H1 (cell line): ENCODE results near the gene DEAF1. TPM values are rescaled to one million over a fixed set of nuclear protein-coding genes. Genes with fewer than 3 reads are reported as not detected.

Experiments
- CTCF ChIA-PET: fragments of 300-600 bp; sonication (Branson Sonifier 250); formaldehyde crosslinking; loops from one replicate; lab custom pipeline; 2021; ENCODE audit not compliant: partially characterized antibody; lab: Charles Lee
- POLR2A ChIA-PET: fragments of 300-600 bp; sonication (Branson Sonifier 250); formaldehyde crosslinking; loops from one replicate; lab custom pipeline; 2021; ENCODE audit warnings: inconsistent platforms; ENCODE audit not compliant: partially characterized antibody; lab: Charles Lee
- DNase-seq, 2 experiments: peaks; one replicate each; pipeline versions ENCODE4 v3.0.0 to v3.0.0-alpha.2; 2010 to 2022; ENCODE audit warnings: low spot score in 2 of 2, low read depth in 1 of 2, mixed read lengths in 1 of 2
- FAIRE-seq: peaks from 2 replicates; lab custom pipeline; 2011; peaks lifted over from hg19 to GRCh38; lab: Jason Lieb, UNC
- H2AFZ ChIP-seq: 2 replicates; pipeline ENCODE4 v1.8.1; 2012; ENCODE audit warnings: low read length, inconsistent platforms
- H2AK5ac ChIP-seq: 2 replicates; pipeline ENCODE4 v1.6.1; 2013; ENCODE audit warnings: low read depth, low read length
- H2BK120ac ChIP-seq: replicated peaks from 2 replicates; pipeline ENCODE3; 2013; ENCODE audit warnings: low read depth, low read length, inconsistent platforms
- H2BK12ac ChIP-seq: 2 replicates; pipeline ENCODE4 v1.6.1; 2013; ENCODE audit warnings: low read depth, low read length
- H2BK15ac ChIP-seq: 2 replicates; pipeline ENCODE4 v1.6.1; 2013; ENCODE audit warnings: low read length
- H2BK20ac ChIP-seq: 2 replicates; pipeline ENCODE4 v1.6.1; 2013; ENCODE audit warnings: low read length
- H2BK5ac ChIP-seq: 2 replicates; pipeline ENCODE4 v1.6.1; 2013; ENCODE audit warnings: low read depth, low read length
- H3K14ac ChIP-seq: 2 replicates; pipeline ENCODE4 v1.6.1; 2013; ENCODE audit warnings: inconsistent platforms; ENCODE audit not compliant: insufficient read length
- H3K18ac ChIP-seq: 2 replicates; pipeline ENCODE4 v1.6.1; 2013; ENCODE audit warnings: low read length; ENCODE audit errors: extremely low read depth
- H3K23ac ChIP-seq: 2 replicates; pipeline ENCODE4 v1.6.1; 2013; ENCODE audit warnings: inconsistent platforms; ENCODE audit not compliant: insufficient read length
- H3K23me2 ChIP-seq: 2 replicates; pipeline ENCODE4 v1.6.1; 2013; ENCODE audit warnings: low read depth, low read length
- H3K27ac ChIP-seq: 2 replicates; pipeline ENCODE4 v1.6.1; 2011; ENCODE audit warnings: low read depth, low read length, inconsistent platforms
- H3K27me3 ChIP-seq, 4 experiments: replicated peaks in 1 of 4; 1 replicate in 1 of 4; 2 replicates in 3 of 4; pipeline versions ENCODE4 v1.6.1 to v1.8.1; 2011 to 2013; ENCODE audit warnings: low read length in 3 of 4, mild to moderate bottlenecking in 3 of 4, inconsistent platforms in 2 of 4, mixed read lengths in 2 of 4, moderate library complexity in 1 of 4; ENCODE audit not compliant: control insufficient read depth in 3 of 4, insufficient read depth in 3 of 4; ENCODE audit errors: extremely low read depth in 1 of 4
- H3K36me3 ChIP-seq, 4 experiments: 2 replicates each; pipeline versions ENCODE4 v1.6.1 to v1.8.1; 2011 to 2013; ENCODE audit warnings: mild to moderate bottlenecking in 4 of 4, low read length in 3 of 4, moderate library complexity in 2 of 4, control low read depth in 1 of 4, inconsistent platforms in 1 of 4; ENCODE audit not compliant: insufficient read depth in 4 of 4, control insufficient read depth in 2 of 4
- H3K4ac ChIP-seq: replicated peaks from 2 replicates; pipeline ENCODE3; 2013; ENCODE audit warnings: low read length, low read depth, mixed read lengths, inconsistent platforms; ENCODE audit not compliant: insufficient read length
- H3K4me1 ChIP-seq, 4 experiments: replicated peaks in 1 of 4; 1 replicate in 1 of 4; 2 replicates in 3 of 4; pipeline versions ENCODE4 v1.6.1 to v1.8.1; 2011 to 2013; ENCODE audit warnings: low read length in 3 of 4, inconsistent platforms in 2 of 4, mixed read lengths in 1 of 4; ENCODE audit not compliant: insufficient read depth in 4 of 4, control insufficient read depth in 3 of 4
- H3K4me2 ChIP-seq, 2 experiments: 2 replicates each; pipeline versions ENCODE4 v1.6.1 to v1.8.1; 2011 to 2013; ENCODE audit warnings: low read depth in 2 of 2, low read length in 2 of 2, control low read depth in 1 of 2, inconsistent platforms in 1 of 2, mild to moderate bottlenecking in 1 of 2; ENCODE audit not compliant: insufficient read depth in 1 of 2
- H3K4me3 ChIP-seq, 4 experiments: fragments of 200-600, 300-600 bp in 1 of 4; sonication (generic), shearing (Covaris generic), sonication (Bioruptor Twin) in 1 of 4; 2 replicates each; pipeline versions ENCODE4 v1.5.1 to v1.8.1; 2011 to 2016; ENCODE audit warnings: low read length in 4 of 4, low read depth in 3 of 4, control low read depth in 2 of 4, inconsistent platforms in 2 of 4, mild to moderate bottlenecking in 2 of 4, mixed read lengths in 1 of 4, moderate library complexity in 1 of 4; ENCODE audit not compliant: insufficient read depth in 2 of 4; ENCODE audit errors: extremely low read depth in 1 of 4
- H3K56ac ChIP-seq: replicated peaks from 2 replicates; pipeline ENCODE3; 2013; ENCODE audit warnings: low read depth, mild to moderate bottlenecking, mixed read lengths, low read length, inconsistent platforms; ENCODE audit not compliant: insufficient read length
- H3K79me1 ChIP-seq: 2 replicates; pipeline ENCODE4 v1.6.1; 2013; ENCODE audit warnings: low read depth, low read length, control low read depth
- H3K79me2 ChIP-seq, 2 experiments: 2 replicates each; pipeline versions ENCODE4 v1.6.1 to v1.8.1; 2012 to 2013; ENCODE audit warnings: low read length in 2 of 2, mild to moderate bottlenecking in 2 of 2, inconsistent platforms in 1 of 2; ENCODE audit not compliant: insufficient read depth in 2 of 2, control insufficient read depth in 1 of 2
- H3K9ac ChIP-seq, 4 experiments: replicated peaks in 1 of 4; 1 replicate in 1 of 4; 2 replicates in 3 of 4; pipeline versions ENCODE4 v1.6.1 to v1.8.1; 2011 to 2013; ENCODE audit warnings: low read depth in 3 of 4, low read length in 3 of 4, control low read depth in 2 of 4, mild to moderate bottlenecking in 2 of 4, moderate library complexity in 2 of 4, inconsistent platforms in 1 of 4; ENCODE audit errors: extremely low read depth in 1 of 4
- H3K9me3 ChIP-seq, 2 experiments: 2 replicates each; pipeline versions ENCODE4 v1.6.1 to v1.8.1; 2012 to 2013; ENCODE audit warnings: mild to moderate bottlenecking in 2 of 2, moderate library complexity in 2 of 2, control low read depth in 1 of 2, inconsistent platforms in 1 of 2, low read depth in 1 of 2, low read length in 1 of 2, mixed read lengths in 1 of 2; ENCODE audit not compliant: insufficient read depth in 2 of 2
- H4K20me1 ChIP-seq, 2 experiments: replicated peaks in 1 of 2; 2 replicates each; pipeline versions ENCODE3 to v1.8.1; 2011 to 2013; ENCODE audit warnings: inconsistent platforms in 2 of 2, low read length in 2 of 2, mild to moderate bottlenecking in 1 of 2; ENCODE audit not compliant: insufficient read depth in 2 of 2, control insufficient read depth in 1 of 2
- H4K5ac ChIP-seq: 2 replicates; pipeline ENCODE4 v1.6.1; 2013; ENCODE audit warnings: low read length, low read depth, mixed read lengths, inconsistent platforms; ENCODE audit not compliant: insufficient read length
- H4K8ac ChIP-seq: 2 replicates; pipeline ENCODE4 v1.8.0; 2013; ENCODE audit warnings: mild to moderate bottlenecking, moderate library complexity, low read length, inconsistent platforms; ENCODE audit not compliant: insufficient read depth; ENCODE audit errors: extremely low read depth
- H4K91ac ChIP-seq: replicated peaks from 2 replicates; pipeline ENCODE3; 2013; ENCODE audit warnings: low read length, mixed read lengths, inconsistent platforms; ENCODE audit not compliant: insufficient read length
- BCL11A ChIP-seq, 2 experiments: IDR thresholded peaks; one replicate each; pipeline ENCODE4 v1.6.1; 2011; ENCODE audit warnings: low read depth in 2 of 2, low read length in 2 of 2, mild to moderate bottlenecking in 2 of 2
- BRCA1 ChIP-seq: IDR thresholded peaks from 2 replicates; pipeline ENCODE4 v1.6.1; 2012; ENCODE audit warnings: low read depth, low read length, improper control_type of control experiment
- USF2 ChIP-seq: IDR thresholded peaks from 2 replicates; pipeline ENCODE4 v1.6.1; 2011; ENCODE audit warnings: low read length, improper control_type of control experiment
- WGBS, 2 experiments: shearing (Covaris generic) in 1 of 2; methylation state at CpG; one replicate each; pipeline versions ENCODE4 v1.1.6 to v1.1.7; 2013 to 2015; ENCODE audit warnings: low lambda C conversion rate in 2 of 2, mixed read lengths in 2 of 2, inconsistent platforms in 1 of 2, low coverage in 1 of 2, missing lambda C conversion rate in 1 of 2; ENCODE audit not compliant: insufficient replicate concordance in 2 of 2, insufficient coverage in 1 of 2, insufficient read length in 1 of 2; ENCODE audit errors: extremely low coverage in 1 of 2, missing lambda C conversion rate in 1 of 2; 5-methylcytosine and 5-hydroxymethylcytosine counted together
- polyA plus RNA-seq, 7 experiments: library from polyadenylated mRNA; depleted of rRNA in 3 of 7; stranded (reverse) in 5 of 7; unstranded in 2 of 7; fragments of >200 nt in 5 of 7; fragments of 200-250 nt in 2 of 7; gene quantifications; 1 replicate in 5 of 7; 2 replicates in 1 of 7; 4 replicates in 1 of 7; pipeline versions ENCODE4 v1.2.1 to v1.2.3, GENCODE V29; 2011 to 2013; ENCODE audit warnings: missing spikeins in 2 of 7, mixed read lengths in 2 of 7
- total RNA-seq: library from RNA; stranded (reverse); fragmentation: NEBNext Ultra II Directional; extraction: Animal tissue kit (Norgen Biotek cat#: 25700); gene quantifications from 2 replicates; pipeline ENCODE4 v1.2.1, GENCODE V29; 2021

Gene DEAF1
- total and polyA plus RNA-seq, 2 of the 8 experiments (the other 6 are each of a cell fraction or from before 2014, with no cell fraction given) = 47.3 to 58.4 TPM

DNA sequence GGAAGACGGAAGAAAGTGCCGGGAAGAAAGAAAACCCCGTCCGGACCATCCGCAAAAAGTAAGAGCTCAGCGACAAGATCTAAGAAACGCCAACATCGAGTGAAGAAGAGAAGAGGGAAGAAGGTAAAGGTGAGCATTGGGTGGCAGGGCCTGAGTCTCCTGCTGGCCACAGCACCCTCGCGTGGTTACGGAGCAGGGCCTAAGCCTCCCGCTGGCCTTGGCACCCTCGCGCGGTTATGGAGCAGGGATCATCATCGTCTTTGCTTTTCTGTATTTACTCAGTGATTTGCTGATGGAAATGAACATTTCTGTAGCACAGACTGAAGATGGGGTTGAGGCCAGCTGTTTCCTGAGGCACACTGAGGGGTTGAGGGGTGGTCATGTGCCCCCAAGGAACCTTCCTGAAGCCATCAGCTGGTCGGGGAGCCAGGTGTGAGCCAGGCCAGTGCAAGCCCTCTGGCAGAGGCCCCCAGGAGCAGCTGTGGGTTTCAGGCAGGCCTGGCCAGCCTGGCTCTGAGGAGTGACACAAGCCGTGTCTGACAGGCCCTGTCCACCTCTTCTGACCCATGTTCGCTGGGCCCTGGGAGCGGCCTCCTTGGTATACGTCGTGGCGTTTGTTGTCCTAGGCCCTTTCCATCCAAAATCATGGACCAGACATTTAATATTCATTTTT, 93.3 kb downstream of the DEAF1 start:
- Histone ChIP-seq H3K9me3 (no peaks in the 10 kb centered on the region), H3K27ac (no peak overlapping the region), H2AK5ac (no peak overlapping the region), H3K27me3 (no peaks in the 10 kb centered on the region), H3K18ac (no peak overlapping the region), H3K4ac (no peak overlapping the region), H3K23ac (no peak overlapping the region), H2BK20ac (no peak overlapping the region), H4K91ac (no peak overlapping the region), H3K4me1 (no peaks in the 10 kb centered on the region), H2BK120ac (no peak overlapping the region), H3K79me2 (no peaks in the 10 kb centered on the region), H3K36me3 (peaks cover 29 to 69% (median 54%) of the 10 kb centered on the region in 4 experiments), H3K56ac (no peak overlapping the region), H2AFZ (no peak overlapping the region), H3K79me1 (peaks cover 6% of the 10 kb centered on the region; the same call in 1 of the 2 replicates), H3K14ac (no peak overlapping the region), H3K23me2 (no peaks in the 10 kb centered on the region), H2BK15ac (no peak overlapping the region), H3K9ac (no peak overlapping the region), H4K20me1 (peaks cover 0 to 19% of the 10 kb centered on the region in 2 experiments), H2BK12ac (no peak overlapping the region), H4K5ac (no peak overlapping the region), H3K4me2 (no peak overlapping the region), H2BK5ac (no peak overlapping the region), H3K4me3 (no peak overlapping the region), H4K8ac (no peak overlapping the region)
- TF ChIP-seq USF2 (no peak), BRCA1 (no peak), BCL11A (IDR thresholded peaks at IDR 0.05; ENCODE audit: low read depth in 2 of 2, low read length in 2 of 2) (no peak)
- DNase-seq (no peak), FAIRE-seq (no peak)
- CTCF ChIA-PET = interaction anchor here (0.6 to 1.4 kb wide), 3 partner anchors 10 to 47 kb away, joined by 3 to 6 read pairs (median 3); no protein-coding TSS in a partner anchor
- POLR2A ChIA-PET = interaction anchor here (1.0 to 1.5 kb wide), 4 partner anchors 10 to 146 kb away, joined by 3 to 4 read pairs (median 3); partner anchors contain the start of genes IRF7 and TALDO1
- WGBS, 2 experiments = 95% methylated on average over 22 of the region's 23 CpGs; no CpG with 5 or more reads in 1 of the 2 experiments
